PFSK-1 (cell line): ENCODE data around the gene MRI1.

Source experiments
- REST ChIP-seq, 2 experiments: IDR thresholded peaks; 2 replicates each; pipeline versions ENCODE4 v1.6.1 to v1.8.0; 2011 to 2012; ENCODE audit warnings: low read depth in 2 of 2, low read length in 2 of 2, control low read depth in 1 of 2, inconsistent platforms in 1 of 2, mild to moderate bottlenecking in 1 of 2, moderate library complexity in 1 of 2; ENCODE audit not compliant: insufficient read depth in 1 of 2
- TAF1 ChIP-seq: IDR thresholded peaks from 2 replicates; pipeline ENCODE4 v1.6.1; 2012; ENCODE audit warnings: low read length, control low read depth, borderline replicate concordance; ENCODE audit not compliant: insufficient read depth

DNA sequence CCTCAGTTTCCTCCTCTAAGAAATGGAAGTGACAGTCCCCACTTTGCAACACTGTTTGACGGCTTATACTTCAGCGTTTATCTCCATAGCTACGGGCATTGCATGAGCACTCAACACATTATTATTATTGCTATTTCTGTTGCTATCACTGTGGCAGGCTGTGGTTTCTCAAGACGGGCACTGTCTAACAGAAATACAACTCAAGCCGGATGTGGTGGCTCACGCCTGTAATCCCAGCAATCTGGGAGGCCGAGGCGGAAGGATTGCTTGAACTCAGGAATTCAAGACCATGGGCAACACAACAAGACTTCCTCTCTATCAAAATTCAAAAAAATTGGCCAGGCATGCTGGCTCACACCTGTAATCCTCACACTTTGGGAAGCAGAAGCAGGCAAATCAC lies 26.0 kb downstream of the MRI1 start:
- TF ChIP-seq TAF1 (no peak), REST (IDR thresholded peaks at IDR 0.05; ENCODE audit: insufficient read depth in 1 of 2, low read depth in 2 of 2, low read length in 2 of 2) (no peak)
